GM18517 (cell line): Measurements from ENCODE around the gene SMIM22.

Experiments
- ATAC-seq: cut with Tn5 transposase; IDR thresholded peaks from one replicate; pipeline ENCODE4 v1.9.1; 2021; ENCODE audit warnings: mild to moderate bottlenecking, moderate library complexity; ENCODE audit not compliant: unreplicated experiment

SMIM22 gene, protein sequence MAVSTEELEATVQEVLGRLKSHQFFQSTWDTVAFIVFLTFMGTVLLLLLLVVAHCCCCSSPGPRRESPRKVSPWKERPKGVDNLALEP

GRCh38 chr16:4795181-4795827, at the start of gene SMIM22:
Gene SMIM22, plus strand, starts transcription at chr16:4795369. Its CDS starts 366 bp downstream, at chr16:4795735.
- no peak for ATAC-seq

- no peak for ATAC-seq
Measured at GRCh38 chr16:4746215-4746614, 49.0 kb upstream of the SMIM22 start.

DNA sequence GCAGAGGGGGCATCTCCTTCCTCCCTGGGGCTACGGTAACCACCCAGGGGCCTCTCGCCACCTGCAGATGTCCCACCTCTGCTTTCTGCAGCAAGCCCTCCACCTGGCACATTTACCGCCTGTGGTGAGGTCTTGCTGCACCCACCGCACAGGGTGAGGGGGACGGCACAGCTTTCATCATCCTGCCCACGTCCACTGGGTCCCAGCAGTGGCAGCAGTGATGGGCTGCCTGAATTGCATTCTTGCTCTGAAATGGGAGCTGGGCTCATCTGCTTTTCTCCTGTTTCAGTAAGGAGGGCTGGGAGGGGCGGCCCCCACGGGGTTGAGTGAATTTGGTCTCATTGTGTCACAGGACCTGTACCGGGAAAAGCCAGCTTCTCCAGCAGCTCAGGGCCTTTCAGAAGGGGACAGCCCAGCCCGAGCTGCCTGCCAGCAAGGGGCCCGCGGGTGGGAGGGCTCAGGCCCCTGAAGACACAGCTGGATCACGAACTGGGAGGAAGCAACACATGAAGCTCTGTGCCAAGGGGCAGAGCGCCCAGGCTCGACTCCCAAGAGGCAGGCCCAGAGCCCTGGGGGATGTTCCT, 48.1 kb upstream of the SMIM22 start:
- ATAC-seq = no peak

GRCh38 chr16:4747906-4748681, 47.1 kb upstream of the SMIM22 start:
- ATAC-seq = no peak

DNA sequence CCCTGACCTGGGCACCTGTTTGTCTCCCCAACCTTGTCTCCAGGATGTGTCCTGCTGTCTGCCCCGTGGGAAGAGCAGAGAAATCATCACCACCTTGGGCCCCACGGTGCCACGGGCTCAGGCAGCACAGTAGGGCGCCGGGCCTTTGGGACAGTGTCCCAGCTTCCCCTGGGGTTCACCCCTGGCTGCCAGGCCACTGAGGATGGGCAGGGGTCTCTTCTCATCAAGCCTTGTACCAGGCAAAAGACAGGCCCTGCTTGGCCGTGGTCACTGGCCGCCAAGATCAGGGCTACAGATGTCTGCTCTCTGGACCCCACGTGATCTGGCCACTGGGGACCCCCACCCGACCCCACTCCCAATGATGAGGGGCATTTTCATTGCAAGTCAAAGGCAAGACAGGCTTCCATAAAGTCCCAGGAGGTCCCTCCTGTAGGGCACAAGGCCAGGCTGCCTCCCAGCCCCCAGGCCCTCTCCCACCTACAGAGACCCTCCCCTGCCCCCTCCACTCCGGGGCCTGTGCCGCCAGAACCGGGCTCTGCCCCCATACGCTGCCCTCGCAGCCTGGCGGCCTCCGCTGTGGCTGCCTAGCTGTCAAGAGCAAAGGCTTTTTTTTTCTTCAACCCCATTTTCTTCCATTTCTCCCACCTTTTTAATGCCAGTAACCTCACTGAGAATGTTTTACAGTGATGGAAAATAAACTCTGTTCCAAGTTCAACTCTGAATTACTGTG, 46.3 kb upstream of the SMIM22 start:
- ATAC-seq = no peak

GRCh38 chr16:4749700-4750257, 45.4 kb upstream of the SMIM22 start:
- ATAC-seq = no peak

DNA sequence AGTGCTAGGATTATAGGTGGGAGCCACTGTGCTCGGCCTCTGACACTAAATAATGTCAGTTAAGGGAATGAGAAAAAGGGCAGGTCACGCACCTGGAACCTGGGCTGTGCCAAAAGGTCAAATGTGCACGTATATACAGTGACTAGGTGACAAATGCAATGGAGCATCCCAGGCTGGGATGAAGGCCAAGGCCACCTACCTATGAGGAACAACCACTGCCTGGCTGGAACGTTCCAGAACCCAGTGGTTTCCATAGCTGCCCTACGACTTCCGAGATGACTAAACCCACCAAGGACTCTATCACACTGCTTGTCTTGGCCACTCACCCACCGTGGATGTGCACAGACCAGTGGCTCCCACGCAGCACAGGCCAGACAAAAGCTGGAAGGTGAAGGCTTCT, 44.3 kb upstream of the SMIM22 start:
- ATAC-seq = no peak

DNA sequence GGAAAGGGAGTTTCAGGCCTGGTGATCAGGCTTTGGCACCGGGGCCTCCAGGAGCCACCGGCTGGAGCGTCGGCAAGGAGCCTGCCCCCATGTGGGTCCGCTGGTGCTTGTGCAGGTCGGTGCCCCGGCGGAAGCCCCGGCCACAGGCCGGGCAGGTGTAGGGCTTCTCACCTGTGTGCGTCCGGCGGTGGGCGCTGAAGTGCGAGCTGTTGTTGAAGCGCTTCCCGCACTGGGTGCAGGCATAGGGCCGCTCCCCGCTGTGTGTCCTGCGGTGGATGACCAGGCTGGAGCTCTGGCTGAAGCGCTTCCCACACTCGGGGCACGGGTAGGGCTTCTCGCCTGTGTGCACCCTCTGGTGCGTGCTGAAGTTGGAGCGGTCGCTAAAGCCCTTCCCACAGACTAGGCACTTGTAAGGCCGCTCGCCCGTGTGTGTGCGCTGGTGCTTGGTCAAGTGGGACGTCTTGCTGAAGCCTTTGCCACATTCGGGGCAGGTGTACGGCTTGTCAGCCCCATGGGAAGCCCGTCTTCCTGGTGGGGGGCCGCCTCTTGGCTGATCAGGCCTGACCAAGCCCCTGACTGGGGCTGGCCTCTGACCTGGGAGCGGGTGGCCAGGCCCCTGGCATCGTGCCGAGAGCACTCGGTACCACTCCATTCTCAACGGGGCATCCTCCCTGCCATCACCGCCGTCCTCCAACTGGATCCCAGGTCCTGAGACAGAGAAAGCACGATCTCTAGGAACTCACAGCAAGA, 42.6 kb upstream of the SMIM22 start:
- ATAC-seq = no peak

GRCh38 chr16:4753227-4753626, 41.9 kb upstream of the SMIM22 start:
- no peak for ATAC-seq

DNA sequence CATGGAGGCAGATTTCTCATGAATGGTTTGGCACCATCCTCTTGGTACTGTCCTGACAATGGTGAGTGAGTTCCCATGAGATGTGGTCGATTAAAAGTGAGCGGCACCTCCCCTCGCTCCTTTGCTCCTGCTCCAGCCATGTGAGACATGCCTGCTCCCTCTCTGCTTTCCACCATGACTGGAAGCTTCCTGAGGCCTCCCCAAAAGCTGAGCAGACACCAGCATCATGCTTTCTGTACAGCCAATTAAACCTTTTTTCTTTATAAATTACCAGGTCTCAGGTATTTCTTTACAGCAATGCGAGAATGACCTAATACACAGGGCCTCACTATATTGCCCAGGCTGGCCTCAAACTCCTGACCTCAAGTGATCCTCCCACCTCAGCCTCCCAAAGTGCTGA, 40.3 kb upstream of the SMIM22 start:
- no peak for ATAC-seq

DNA sequence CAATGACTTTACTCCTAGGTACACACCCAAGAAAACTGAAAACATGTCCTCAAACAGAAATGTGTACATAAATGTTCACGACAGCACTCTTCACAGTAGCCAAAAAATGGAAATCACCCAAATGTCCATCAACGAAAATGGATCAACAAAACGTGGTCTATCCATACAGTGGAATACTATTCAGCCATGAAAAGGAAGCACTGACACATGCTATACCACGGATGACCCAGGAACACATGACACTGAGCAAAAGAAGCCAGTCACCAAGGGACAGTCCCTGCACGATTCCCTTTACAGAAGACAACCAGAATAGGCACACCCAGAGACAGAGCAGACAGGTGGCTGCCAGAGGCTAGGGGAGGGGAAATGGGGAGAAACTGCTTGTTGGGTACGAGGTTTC, 39.5 kb upstream of the SMIM22 start:
- ATAC-seq = no peak

DNA sequence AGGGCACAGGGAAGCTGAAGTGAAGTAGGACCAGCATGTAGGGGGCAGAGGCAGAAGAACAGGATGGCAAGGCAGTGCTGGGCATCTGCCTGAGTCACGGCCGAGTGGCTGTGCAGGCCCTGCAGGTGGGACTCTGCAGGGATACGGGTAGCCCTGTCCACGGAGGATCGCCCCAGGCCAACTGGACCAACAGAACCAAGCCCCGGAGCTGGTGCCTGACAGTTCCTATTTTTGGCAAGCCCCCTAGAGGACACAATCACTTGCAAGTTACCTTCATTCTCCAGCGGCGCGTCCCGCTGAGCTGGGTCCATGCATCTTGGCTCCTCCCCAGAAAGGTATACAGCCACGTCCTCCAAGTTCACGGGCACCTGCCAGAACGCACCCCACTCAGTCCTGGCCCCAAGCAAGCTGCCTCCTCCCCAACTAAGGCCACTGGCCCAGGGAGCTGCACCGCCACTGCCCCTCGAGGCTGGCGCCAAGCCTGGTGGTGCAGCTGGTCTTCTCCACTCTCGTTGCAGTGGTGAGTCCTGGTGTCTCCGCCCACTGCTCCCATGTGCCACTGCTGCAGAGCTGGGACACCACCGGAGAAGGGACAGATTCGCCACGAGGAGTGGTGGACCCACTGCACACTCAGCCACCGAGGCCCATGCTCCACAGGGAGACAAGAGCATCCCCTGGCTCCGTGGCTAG, 34.8 kb upstream of the SMIM22 start:
- ATAC-seq = no peak

- no peak for ATAC-seq
Measured at GRCh38 chr16:4762205-4762604, 33.0 kb upstream of the SMIM22 start.

- ATAC-seq = no peak
Measured at GRCh38 chr16:4763791-4764190, 31.4 kb upstream of the SMIM22 start.

DNA sequence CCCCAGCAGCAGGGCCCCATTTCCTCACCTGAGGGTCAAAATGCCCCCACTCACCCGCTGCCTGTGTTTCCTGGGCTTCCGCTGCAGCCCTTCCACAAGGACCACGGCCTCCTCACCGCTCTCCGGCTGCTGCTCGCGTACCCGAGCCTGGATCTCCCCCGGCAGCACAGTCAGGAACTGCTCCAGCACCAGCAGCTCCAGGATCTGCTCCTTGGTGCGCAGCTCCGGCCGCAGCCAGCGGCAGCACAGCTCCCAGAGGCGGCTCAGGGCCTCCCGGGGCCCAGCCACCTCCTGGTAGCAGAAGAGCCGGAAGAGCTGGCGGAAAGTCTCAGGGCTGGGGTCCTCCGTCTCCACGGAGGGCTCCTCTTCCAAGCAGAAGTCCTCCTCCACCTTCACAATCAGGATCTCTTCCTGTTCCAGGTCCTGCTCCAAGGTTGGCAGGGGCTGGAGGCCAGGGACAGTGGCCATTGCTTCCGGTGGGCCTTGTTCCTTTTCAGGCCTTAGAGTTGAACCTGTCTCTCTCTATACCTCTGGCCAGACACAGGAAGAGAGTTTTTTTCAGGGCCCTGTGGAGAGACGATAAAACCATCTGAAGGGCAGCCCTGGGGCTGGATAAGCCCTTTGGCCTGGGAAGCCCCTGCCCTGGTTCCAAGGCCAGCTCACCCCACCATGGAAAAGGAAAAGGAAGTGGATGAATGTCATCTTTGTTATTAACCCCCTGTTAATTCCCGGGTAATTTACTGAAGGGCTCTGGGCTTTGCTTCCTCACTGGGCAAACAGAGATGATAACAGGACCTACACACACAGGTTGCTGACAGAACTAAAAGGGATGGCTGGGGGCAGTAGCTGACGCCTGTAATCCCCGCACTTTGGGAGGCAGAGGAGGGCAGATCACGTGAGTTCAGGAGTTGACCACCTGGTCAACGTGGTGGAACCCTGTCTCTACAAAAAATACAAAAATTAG, 29.4 kb upstream of the SMIM22 start:
- no peak for ATAC-seq

DNA sequence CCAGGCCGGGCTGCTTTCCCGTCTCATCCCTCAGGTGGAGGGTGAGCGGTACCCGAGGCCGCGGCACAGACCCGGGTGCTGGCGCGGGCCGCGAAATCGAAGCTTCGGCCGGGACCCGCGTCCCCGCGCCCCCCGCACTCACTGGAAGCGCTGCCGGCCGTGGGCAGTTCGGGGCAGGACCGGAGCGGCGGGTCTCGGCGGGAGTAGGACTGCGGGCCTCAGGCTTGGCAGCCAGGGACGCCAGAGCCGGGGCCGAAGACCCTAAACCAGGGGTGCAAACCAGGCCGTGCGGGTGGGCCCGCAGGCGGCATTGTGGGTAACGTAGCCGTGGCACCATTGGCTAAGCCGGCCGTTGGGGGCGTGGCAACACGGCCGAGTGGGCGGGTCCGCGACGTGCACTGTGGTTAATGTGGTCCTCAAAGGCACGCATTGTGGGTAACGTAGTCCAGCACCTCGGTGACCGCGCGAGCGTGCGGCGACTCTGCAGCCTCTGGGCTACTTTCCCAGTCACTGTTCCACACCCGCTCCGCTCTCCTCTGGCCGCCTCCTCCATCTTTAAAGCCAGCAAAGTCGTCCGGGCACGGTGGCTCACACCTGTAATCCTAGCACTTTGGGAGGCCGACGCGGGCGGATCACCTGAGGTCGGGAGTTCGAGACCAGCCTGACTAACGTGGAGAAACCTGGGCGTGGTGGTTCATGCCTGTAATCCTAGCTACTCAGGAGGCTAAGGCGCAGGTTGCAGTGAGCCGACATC, 28.1 kb upstream of the SMIM22 start, which contains the start of gene ZNF500:
Gene ZNF500 (minus strand): TSS at position 288 of the 754 bp plus-strand sequence. CDS start 1,184 bp downstream, outside the sequence.
- peak; percentile 83 for ATAC-seq

DNA sequence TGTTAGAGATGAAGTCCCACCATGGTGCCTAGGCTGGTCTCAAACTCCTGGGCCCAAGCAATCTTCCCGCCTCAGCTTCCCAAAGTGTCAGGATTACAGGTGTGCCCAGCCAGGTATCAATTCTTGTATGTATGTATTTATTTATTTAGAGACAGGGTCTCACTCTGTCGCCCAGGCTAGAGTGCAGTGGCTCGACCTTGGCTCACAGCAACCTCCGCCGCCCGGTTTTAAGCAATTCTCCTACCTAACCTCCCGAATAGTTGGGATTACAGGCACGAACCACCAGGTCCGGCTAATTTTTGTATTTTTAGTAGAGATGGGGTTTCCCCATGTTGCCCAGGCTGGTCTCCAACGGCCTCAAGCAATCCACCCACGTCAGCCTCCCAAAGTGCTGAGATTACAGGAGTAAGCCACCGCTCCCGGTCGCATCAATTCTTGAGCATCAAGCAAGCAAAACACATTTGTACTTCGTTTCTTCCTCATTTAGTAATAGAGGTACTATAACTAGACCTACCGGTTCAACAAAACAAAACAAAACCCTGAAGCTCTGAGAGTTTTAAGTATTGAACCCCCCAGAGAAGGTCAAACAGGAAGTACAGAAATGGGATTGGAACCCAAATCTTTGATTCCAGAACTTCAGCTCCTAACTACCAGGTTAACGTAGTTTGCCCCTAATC, 27.2 kb upstream of the SMIM22 start:
- peak; percentile 21 for ATAC-seq
